ENCODE data around the gene SSH2.

SSH2 gene

DNA sequence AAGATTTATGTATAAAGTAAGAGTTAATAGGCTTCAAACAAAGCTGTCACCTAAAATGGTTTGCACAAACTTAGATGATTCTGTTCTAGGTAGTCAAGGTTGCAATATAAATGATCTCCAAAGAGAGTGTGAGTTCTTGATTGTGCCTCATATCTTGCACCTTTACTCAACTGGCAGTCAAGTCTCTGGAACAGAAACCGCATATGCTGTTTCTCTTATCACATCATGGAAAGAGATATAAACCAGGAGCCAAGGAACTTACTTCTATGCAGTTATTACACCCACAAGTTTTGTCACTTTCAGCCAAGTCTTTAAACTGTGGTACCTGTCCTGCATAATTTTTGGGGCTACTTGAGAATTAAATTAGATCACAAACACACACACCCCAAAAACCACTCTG, 5.2 kb downstream of the SSH2 start:
- Histone ChIP-seq H3K27me3 (ENCODE audit: insufficient read depth, low read depth) (no peaks in the 10 kb centered on the region), H3K79me2 (ENCODE audit: insufficient read depth, low read depth) (peaks cover 62% of the 10 kb centered on the region), H3K4me1 (ENCODE audit: low read depth, poor library complexity, severe bottlenecking) (peaks cover 16% of the 10 kb centered on the region), H4K20me1 (ENCODE audit: insufficient read depth) (no peaks in the 10 kb centered on the region), H3K4me3 (IDR thresholded peaks at IDR 0.05; ENCODE audit: insufficient read depth, low read depth, low read length) (no peak overlapping the region), H3K36me3 (ENCODE audit: insufficient read depth) (no peaks in the 10 kb centered on the region), H3K27ac (no peak overlapping the region), H3K9ac (no peak overlapping the region), H3K4me2 (no peak overlapping the region), H2AFZ (ENCODE audit: low read depth) (no peak overlapping the region)
- TF ChIP-seq, protein P1, sequence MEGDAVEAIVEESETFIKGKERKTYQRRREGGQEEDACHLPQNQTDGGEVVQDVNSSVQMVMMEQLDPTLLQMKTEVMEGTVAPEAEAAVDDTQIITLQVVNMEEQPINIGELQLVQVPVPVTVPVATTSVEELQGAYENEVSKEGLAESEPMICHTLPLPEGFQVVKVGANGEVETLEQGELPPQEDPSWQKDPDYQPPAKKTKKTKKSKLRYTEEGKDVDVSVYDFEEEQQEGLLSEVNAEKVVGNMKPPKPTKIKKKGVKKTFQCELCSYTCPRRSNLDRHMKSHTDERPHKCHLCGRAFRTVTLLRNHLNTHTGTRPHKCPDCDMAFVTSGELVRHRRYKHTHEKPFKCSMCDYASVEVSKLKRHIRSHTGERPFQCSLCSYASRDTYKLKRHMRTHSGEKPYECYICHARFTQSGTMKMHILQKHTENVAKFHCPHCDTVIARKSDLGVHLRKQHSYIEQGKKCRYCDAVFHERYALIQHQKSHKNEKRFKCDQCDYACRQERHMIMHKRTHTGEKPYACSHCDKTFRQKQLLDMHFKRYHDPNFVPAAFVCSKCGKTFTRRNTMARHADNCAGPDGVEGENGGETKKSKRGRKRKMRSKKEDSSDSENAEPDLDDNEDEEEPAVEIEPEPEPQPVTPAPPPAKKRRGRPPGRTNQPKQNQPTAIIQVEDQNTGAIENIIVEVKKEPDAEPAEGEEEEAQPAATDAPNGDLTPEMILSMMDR (conservative IDR thresholded peaks at IDR 0.05; ENCODE audit: low read depth, low read length): no peak

DNA sequence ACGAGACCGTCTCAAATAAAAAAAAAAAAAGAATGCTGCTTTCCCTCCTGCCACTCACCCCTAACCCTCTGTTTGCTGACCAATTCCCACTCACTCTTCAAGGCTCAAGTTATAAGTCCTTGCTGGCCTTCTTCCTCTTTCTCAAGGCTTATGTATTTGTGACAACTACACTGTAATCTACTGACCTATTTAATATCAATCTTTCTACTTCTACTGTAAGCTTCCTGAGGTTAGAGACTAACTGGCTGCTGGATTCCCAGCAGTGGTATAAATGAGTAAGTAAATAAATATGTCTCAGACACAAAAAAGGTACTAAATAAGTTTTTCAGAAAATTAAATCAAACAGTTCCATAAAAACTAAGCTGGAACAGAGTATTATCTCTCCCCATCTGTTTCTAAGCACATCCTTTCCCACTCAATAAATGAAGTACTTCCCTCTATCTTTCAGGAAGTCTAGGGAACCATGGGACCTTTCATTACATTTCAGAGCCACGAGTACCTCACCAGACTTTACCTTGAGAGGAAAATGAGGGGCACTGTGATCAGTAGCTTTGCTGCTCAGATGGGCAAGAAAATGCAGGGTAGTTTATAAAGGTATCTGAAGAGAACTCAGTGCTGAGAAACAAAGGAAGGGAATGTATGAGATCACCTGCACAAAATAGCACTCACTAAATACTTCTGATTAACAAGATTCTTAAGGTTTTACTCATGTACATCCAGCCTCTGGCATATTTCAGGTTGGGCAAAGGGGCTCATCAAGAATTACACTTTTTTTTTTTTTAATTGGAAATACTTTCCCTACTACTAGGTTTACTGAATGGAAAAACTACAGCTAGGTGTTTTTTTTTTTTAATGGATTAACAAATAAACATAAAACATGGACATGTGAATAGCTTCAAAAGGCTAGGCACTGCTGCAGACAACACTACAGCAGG, 10.8 kb downstream of the SSH2 start:
- Histone ChIP-seq H2AFZ (ENCODE audit: low read depth) (no peak overlapping the region), H3K4me1 (ENCODE audit: low read depth, poor library complexity, severe bottlenecking) (peaks cover 19% of the 10 kb centered on the region), H3K79me2 (ENCODE audit: insufficient read depth, low read depth) (peaks cover 19% of the 10 kb centered on the region; the same call in 1 of the 2 replicates), H3K9ac (no peak overlapping the region), H3K4me3 (IDR thresholded peaks at IDR 0.05; ENCODE audit: insufficient read depth, low read depth, low read length) (no peak overlapping the region), H3K36me3 (ENCODE audit: insufficient read depth) (no peaks in the 10 kb centered on the region), H3K4me2 (no peak overlapping the region), H3K27ac (no peak overlapping the region), H4K20me1 (ENCODE audit: insufficient read depth) (no peaks in the 10 kb centered on the region), H3K27me3 (ENCODE audit: insufficient read depth, low read depth) (no peaks in the 10 kb centered on the region)
- TF ChIP-seq, protein P1 (conservative IDR thresholded peaks at IDR 0.05; ENCODE audit: low read depth, low read length): no peak

DNA sequence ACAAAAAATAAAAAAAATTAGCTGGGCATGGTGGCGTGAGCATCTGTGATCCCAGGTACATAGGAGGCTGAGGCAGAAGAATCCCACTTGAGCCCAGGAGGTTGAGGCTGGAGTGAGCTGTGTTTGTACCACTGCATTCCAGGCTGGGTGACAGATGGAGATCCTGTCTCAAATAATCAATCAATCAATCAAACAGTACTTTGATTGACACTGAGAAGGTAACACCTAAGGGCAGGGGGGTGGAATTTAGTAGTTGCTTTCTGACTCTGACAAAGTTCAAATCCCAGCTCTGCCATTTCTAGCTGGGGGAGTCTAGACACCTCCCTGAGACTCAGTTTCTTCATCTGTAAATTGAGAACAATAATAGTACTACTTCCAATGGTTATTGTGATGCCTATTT, 12.0 kb downstream of the SSH2 start:
- H3K9ac ChIP-seq: no peak overlapping the region
- H3K27ac ChIP-seq: no peak overlapping the region
- H2AFZ ChIP-seq (ENCODE audit: low read depth): no peak overlapping the region
- H3K4me2 ChIP-seq: no peak overlapping the region
- H3K36me3 ChIP-seq (ENCODE audit: insufficient read depth): no peaks in the 10 kb centered on the region
- peaks cover 12% of the 10 kb centered on the region; the same call in 1 of the 2 replicates for H3K79me2 ChIP-seq (ENCODE audit: insufficient read depth, low read depth)
- peaks cover 25% of the 10 kb centered on the region for H3K4me1 ChIP-seq (ENCODE audit: low read depth, poor library complexity, severe bottlenecking)
- no peak overlapping the region for H3K4me3 ChIP-seq (IDR thresholded peaks at IDR 0.05; ENCODE audit: insufficient read depth, low read depth, low read length)
- TF ChIP-seq, protein P1 (conservative IDR thresholded peaks at IDR 0.05; ENCODE audit: low read depth, low read length): no peak
- H4K20me1 ChIP-seq (ENCODE audit: insufficient read depth): no peaks in the 10 kb centered on the region
- H3K27me3 ChIP-seq (ENCODE audit: insufficient read depth, low read depth): no peaks in the 10 kb centered on the region

DNA sequence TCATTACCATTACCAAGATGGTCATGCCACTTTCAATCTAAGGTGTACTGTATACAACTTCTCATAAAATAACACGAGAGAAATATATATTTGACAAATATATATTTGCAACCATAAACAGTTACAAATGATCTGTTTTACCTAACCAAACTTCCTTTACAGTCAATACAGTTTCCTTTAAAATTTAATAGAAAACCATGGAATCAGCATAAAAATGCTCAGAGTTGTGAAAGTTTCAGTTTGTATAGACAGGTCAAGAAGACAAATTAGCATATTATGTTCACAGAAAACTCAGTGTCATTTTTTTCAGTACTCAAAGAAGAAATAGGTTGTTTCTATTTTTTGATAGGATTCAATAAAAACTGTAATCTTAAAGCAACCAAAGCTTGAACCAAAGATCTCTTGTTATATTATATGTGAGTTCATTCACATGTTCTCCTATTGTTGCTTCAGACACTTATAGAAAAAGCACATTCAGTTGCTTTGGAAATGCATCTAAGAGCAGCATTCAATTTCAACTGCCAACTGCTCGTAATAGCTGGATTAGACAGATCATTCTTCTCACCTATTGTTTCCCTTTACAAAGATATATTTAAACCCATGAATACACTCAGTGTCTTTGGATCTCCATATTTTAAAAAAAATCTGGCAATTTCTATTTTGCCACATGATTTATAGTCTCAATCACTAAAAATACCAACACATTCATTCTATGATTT, 15.1 kb downstream of the SSH2 start:
- TF ChIP-seq, protein P1 (conservative IDR thresholded peaks at IDR 0.05; ENCODE audit: low read depth, low read length): no peak
- Histone ChIP-seq H3K4me2 (peak overlapping the region; percentile 14; the same call in 1 of the 2 replicates), H3K4me3 (IDR thresholded peaks at IDR 0.05; ENCODE audit: insufficient read depth, low read depth, low read length) (no peak overlapping the region), H4K20me1 (ENCODE audit: insufficient read depth) (no peaks in the 10 kb centered on the region), H3K4me1 (ENCODE audit: low read depth, poor library complexity, severe bottlenecking) (peaks cover 25% of the 10 kb centered on the region), H3K36me3 (ENCODE audit: insufficient read depth) (no peaks in the 10 kb centered on the region), H3K27me3 (ENCODE audit: insufficient read depth, low read depth) (no peaks in the 10 kb centered on the region), H2AFZ (ENCODE audit: low read depth) (no peak overlapping the region), H3K79me2 (ENCODE audit: insufficient read depth, low read depth) (peaks cover 8% of the 10 kb centered on the region; the same call in 1 of the 2 replicates), H3K27ac (no peak overlapping the region; the same call in 1 of the 2 replicates), H3K9ac (no peak overlapping the region)

All from KMS-11 (cell line).